D721Med (cell line): ENCODE data around the gene DOK7.

Experiments
- DNase-seq: peaks from one replicate; pipeline ENCODE4 v3.0.0; 2011; ENCODE audit warnings: low spot score; ENCODE audit not compliant: insufficient read length
- FAIRE-seq: peaks from 2 replicates; lab custom pipeline; 2011; peaks lifted over from hg19 to GRCh38; lab: Jason Lieb, UNC
- CTCF ChIP-seq: IDR thresholded peaks from 2 replicates; pipeline ENCODE4 v1.5.1; 2012; ENCODE audit warnings: mild to moderate bottlenecking, control low read depth; ENCODE audit not compliant: insufficient read depth; ENCODE audit errors: missing control alignments

Gene DOK7

GRCh38 chr4:3488820-3489219, 25.7 kb downstream of the DOK7 start:
- FAIRE-seq, result no peak
- no peak for DNase-seq
- TF ChIP-seq CTCF, result no peak

- TF ChIP-seq CTCF, result no peak
- FAIRE-seq, result no peak
- DNase-seq, result no peak
These were observed 26.4 kb downstream of the DOK7 start for GRCh38 chr4:3489451-3489962.

- FAIRE-seq (no peak), DNase-seq (no peak)
- no peak for TF ChIP-seq CTCF
These were observed 28.7 kb downstream of the DOK7 start for GRCh38 chr4:3491681-3492405.

GRCh38 chr4:3492741-3493719, 29.9 kb downstream of the DOK7 start:
- TF ChIP-seq CTCF, result no peak
- FAIRE-seq (no peak), DNase-seq (no peak)

- no peak for TF ChIP-seq CTCF
- FAIRE-seq, result no peak
These were observed 30.8 kb downstream of the DOK7 start for GRCh38 chr4:3493720-3494461.

GRCh38 chr4:3494462-3494871, 31.4 kb downstream of the DOK7 start:
- FAIRE-seq (no peak), DNase-seq (no peak)
- no peak for TF ChIP-seq CTCF

More at GRCh38 chr4:3493720-3494461, 30.8 kb downstream of the DOK7 start:
- no peak for DNase-seq
